Measurements from ENCODE around the gene GUCA2A. TPM values are rescaled to one million over a fixed set of nuclear protein-coding genes. Genes with fewer than 3 reads are reported as not detected.

GUCA2A gene
- total and polyA plus RNA-seq, 9 of the 15 experiments (the other 6 are each of a cell fraction or from before 2014, with no cell fraction given) = not detected

DNA sequence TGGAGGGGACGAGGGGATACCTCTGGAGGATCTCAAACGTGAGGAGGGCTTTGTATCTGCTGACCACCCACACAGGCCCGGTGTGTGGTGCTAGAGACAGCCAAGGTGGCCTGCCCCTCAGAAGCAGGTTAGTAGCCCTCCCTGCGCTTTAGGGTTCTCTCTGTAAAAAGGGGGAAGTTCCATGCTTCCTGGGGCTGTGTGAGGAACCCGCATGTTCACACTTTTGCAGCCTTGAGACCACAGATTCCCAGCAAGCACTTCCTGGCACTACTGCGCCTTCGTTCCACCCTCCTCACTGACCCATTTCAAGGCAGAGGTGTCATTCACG lies 19.2 kb downstream of the GUCA2A start:
- no peak for TF ChIP-seq ZHX1 (conservative IDR thresholded peaks at IDR 0.05; ENCODE audit: low read length)
- no peak for TF ChIP-seq SREBF2 (CRISPR knock-in tag; IDR thresholded peaks at IDR 0.05)
- TF ChIP-seq CREB1 (IDR thresholded peaks at IDR 0.05) = no peak
- no peak for TF ChIP-seq CREB1 (CRISPR knock-in tag; IDR thresholded peaks at IDR 0.05)
- TF ChIP-seq, protein P1, sequence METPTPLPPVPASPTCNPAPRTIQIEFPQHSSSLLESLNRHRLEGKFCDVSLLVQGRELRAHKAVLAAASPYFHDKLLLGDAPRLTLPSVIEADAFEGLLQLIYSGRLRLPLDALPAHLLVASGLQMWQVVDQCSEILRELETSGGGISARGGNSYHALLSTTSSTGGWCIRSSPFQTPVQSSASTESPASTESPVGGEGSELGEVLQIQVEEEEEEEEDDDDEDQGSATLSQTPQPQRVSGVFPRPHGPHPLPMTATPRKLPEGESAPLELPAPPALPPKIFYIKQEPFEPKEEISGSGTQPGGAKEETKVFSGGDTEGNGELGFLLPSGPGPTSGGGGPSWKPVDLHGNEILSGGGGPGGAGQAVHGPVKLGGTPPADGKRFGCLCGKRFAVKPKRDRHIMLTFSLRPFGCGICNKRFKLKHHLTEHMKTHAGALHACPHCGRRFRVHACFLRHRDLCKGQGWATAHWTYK (CRISPR knock-in tag; IDR thresholded peaks at IDR 0.05) = no peak
- no peak overlapping the region for H3K9ac ChIP-seq (ENCODE audit: insufficient read depth in 1 of 2, low read depth in 2 of 2, low read length in 2 of 2)
- DNase-seq (ENCODE audit: extremely low read depth in 1 of 4, low spot score in 3 of 4) (no peak), FAIRE-seq (no peak), ATAC-seq (no peak)
- H2AFZ ChIP-seq (ENCODE audit: low read depth, low read length) = no peak overlapping the region
- peaks cover 11% of the 10 kb centered on the region for H4K20me1 ChIP-seq (replicated peaks; ENCODE audit: control insufficient read depth, insufficient read depth, low read length)
- no peaks in the 10 kb centered on the region for H3K9me1 ChIP-seq (ENCODE audit: control insufficient read depth, insufficient read depth, low read length)
- in situ Hi-C loops (cut with MboI) (loop anchor here (10.0 to 25.0 kb wide), 2 partner anchors 333 to 571 kb away; no protein-coding TSS in a partner anchor), intact Hi-C loops (cut with micrococcal nuclease) (loop anchor here (5.0 to 10.0 kb wide), 2 partner anchors 432 to 589 kb away; no protein-coding TSS in a partner anchor)
- POLR2A ChIA-PET = no interaction called here
- H3K27me3 ChIP-seq (ENCODE audit: control insufficient read depth in 2 of 2, insufficient read depth in 2 of 2, low read length in 2 of 2) = peaks cover 21 to 56% of the 10 kb centered on the region in 2 experiments
- WGBS (ENCODE audit: insufficient coverage, low coverage, missing lambda C conversion rate) = under 1% methylated on average over 8 of the region's 8 CpGs
- H3K4me1 ChIP-seq (replicated peaks in 1 of 2; ENCODE audit: control insufficient read depth in 2 of 2, insufficient read depth in 2 of 2, low read length in 2 of 2) = peaks cover 0 to 4% of the 10 kb centered on the region in 2 experiments; a peak in 1 of 5 replicates
- no peak overlapping the region for H3K27ac ChIP-seq (ENCODE audit: extremely low read depth, low read depth, low read length)
- no peak overlapping the region for H3K4me3 ChIP-seq
- no peaks in the 10 kb centered on the region for H3K9me3 ChIP-seq (replicated peaks; ENCODE audit: control insufficient read depth, insufficient read depth, low read depth, low read length)
- no peaks in the 10 kb centered on the region for H3K36me3 ChIP-seq (ENCODE audit: control insufficient read depth, insufficient read depth, low read length)
- no TSS peak for BruUV-seq (replicated peaks)
- no peaks in the 10 kb centered on the region for H3K79me2 ChIP-seq (ENCODE audit: control insufficient read depth, insufficient read depth, low read length)
- CTCF ChIA-PET (ENCODE audit: low intra/inter-chr PET ratio) = no interaction called here
- no peak overlapping the region for H3K4me2 ChIP-seq (ENCODE audit: insufficient read depth, low read length)

Measured in K562 (cell line).